ENCODE measurements around the gene AP4S1.
"Not testable (repeated sequence)": the region's sequence is repeated elsewhere in the genome, so short reads cannot be mapped to it uniquely, and the experiment has no call there.

The AP4S1 gene

GRCh38 chr14:31060253-31060875 lies 34.9 kb downstream of the AP4S1 start:
- in situ Hi-C loops (cut with HindIII; ENCODE audit: low pct_ligation_motif_present, low sequenced_read_pairs), result no loop called here
- Histone ChIP-seq H3K27me3 (replicated peaks) (no peaks in the 10 kb centered on the region), H3K27ac (no peak overlapping the region), H3K4me3 (ENCODE audit: low read depth, low read length) (no peak overlapping the region), H3K36me3 (replicated peaks) (no peaks in the 10 kb centered on the region)
- no peak for DNase-seq
- TF ChIP-seq CTCF (IDR thresholded peaks at IDR 0.05; ENCODE audit: low read depth, low read length, missing control alignments), result no peak

- H3K36me3 ChIP-seq (replicated peaks); in situ Hi-C loops (cut with HindIII; ENCODE audit: low pct_ligation_motif_present, low sequenced_read_pairs); H3K4me3 ChIP-seq (ENCODE audit: low read depth, low read length); H3K27me3 ChIP-seq (replicated peaks); DNase-seq; H3K27ac ChIP-seq: not testable (repeated sequence)
Measured at GRCh38 chr14:31062908-31063307, 37.5 kb downstream of the AP4S1 start.

- no peaks in the 10 kb centered on the region for H3K36me3 ChIP-seq (replicated peaks)
- in situ Hi-C loops (cut with HindIII; ENCODE audit: low pct_ligation_motif_present, low sequenced_read_pairs), result no loop called here
- DNase-seq, result no peak
- TF ChIP-seq CTCF (IDR thresholded peaks at IDR 0.05; ENCODE audit: low read depth, low read length, missing control alignments), result no peak
- no peak overlapping the region for H3K27ac ChIP-seq
- H3K27me3 ChIP-seq (replicated peaks), result no peaks in the 10 kb centered on the region
- no peak overlapping the region for H3K4me3 ChIP-seq (ENCODE audit: low read depth, low read length)
Measured at GRCh38 chr14:31068235-31068634, 42.8 kb downstream of the AP4S1 start.

GRCh38 chr14:31069343-31069742 lies 43.9 kb downstream of the AP4S1 start:
- no peak overlapping the region for H3K27ac ChIP-seq
- no peak for DNase-seq
- no peaks in the 10 kb centered on the region for H3K36me3 ChIP-seq (replicated peaks)
- no peaks in the 10 kb centered on the region for H3K27me3 ChIP-seq (replicated peaks)
- TF ChIP-seq CTCF (IDR thresholded peaks at IDR 0.05; ENCODE audit: low read depth, low read length, missing control alignments), result no peak
- in situ Hi-C loops (cut with HindIII; ENCODE audit: low pct_ligation_motif_present, low sequenced_read_pairs), result no loop called here
- no peak overlapping the region for H3K4me3 ChIP-seq (ENCODE audit: low read depth, low read length)

GRCh38 chr14:31070431-31070830 lies 45.0 kb downstream of the AP4S1 start:
- DNase-seq, result peak; percentile 85
- H3K4me3 ChIP-seq (ENCODE audit: low read depth, low read length), result no peak overlapping the region
- H3K36me3 ChIP-seq (replicated peaks), result no peaks in the 10 kb centered on the region
- H3K27me3 ChIP-seq (replicated peaks), result no peaks in the 10 kb centered on the region
- no peak for TF ChIP-seq CTCF (IDR thresholded peaks at IDR 0.05; ENCODE audit: low read depth, low read length, missing control alignments)
- in situ Hi-C loops (cut with HindIII; ENCODE audit: low pct_ligation_motif_present, low sequenced_read_pairs), result no loop called here
- peak overlapping the region; percentile 37 for H3K27ac ChIP-seq

GRCh38 chr14:31071151-31071550 lies 45.7 kb downstream of the AP4S1 start:
- no peak overlapping the region for H3K4me3 ChIP-seq (ENCODE audit: low read depth, low read length)
- H3K36me3 ChIP-seq (replicated peaks), result no peaks in the 10 kb centered on the region
- DNase-seq, result no peak
- in situ Hi-C loops (cut with HindIII; ENCODE audit: low pct_ligation_motif_present, low sequenced_read_pairs), result no loop called here
- TF ChIP-seq CTCF (IDR thresholded peaks at IDR 0.05; ENCODE audit: low read depth, low read length, missing control alignments), result no peak
- H3K27ac ChIP-seq, result no peak overlapping the region
- H3K27me3 ChIP-seq (replicated peaks), result no peaks in the 10 kb centered on the region
